PC-3 (cell line): ENCODE results near the gene CDX2.

Experiments
- EZH2 ChIP-seq: fragments of 300-600 bp; sonication (generic); IDR thresholded peaks from one replicate; pipeline ENCODE4 v1.6.1; 2017; ENCODE audit warnings: antibody characterized with exemption, mild to moderate bottlenecking, low read length; ENCODE audit not compliant: unreplicated experiment
- TF ChIP-seq, protein P1 (sequence below): fragments of 300-600 bp; sonication (generic); conservative IDR thresholded peaks from 2 replicates; pipeline ENCODE4 v1.5.1; 2017; ENCODE audit warnings: antibody characterized with exemption, low read depth, mild to moderate bottlenecking, low read length

DNA sequence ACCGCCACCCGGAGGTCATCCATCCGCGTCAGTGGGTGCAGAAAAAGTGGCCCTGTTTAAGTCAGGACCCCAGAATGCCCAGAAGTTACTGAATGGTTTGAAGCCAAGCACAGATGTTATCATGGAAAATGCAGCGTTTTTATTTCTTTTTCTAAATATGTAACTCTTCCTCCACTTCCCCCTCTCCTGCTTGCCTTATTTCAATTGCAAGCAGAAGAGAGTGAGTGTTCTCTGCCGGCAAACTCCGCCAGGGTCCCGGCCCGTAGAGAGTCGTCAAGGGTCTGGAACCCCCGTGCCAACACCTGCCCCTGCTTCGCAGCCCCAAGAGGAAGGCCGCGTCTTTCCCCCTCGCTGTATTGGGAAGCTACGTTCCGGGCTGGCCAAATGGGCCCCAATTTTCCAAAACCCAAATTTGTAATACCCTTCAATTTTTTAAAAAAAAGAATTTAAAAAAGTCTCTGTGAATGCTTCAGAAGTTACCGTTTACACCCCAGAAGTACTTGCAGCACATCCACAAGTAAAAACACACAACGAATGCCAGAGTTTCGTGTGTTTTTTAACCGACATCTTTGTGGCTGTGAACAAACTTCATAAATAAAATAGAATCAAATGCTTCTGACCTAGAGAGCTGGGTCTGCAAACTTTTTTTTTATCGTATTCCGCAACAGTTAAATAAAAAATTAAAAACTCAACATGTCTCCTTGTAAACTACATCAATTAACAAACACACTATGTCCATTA, 50.0 kb downstream of the CDX2 start:
- TF ChIP-seq, protein P1, sequence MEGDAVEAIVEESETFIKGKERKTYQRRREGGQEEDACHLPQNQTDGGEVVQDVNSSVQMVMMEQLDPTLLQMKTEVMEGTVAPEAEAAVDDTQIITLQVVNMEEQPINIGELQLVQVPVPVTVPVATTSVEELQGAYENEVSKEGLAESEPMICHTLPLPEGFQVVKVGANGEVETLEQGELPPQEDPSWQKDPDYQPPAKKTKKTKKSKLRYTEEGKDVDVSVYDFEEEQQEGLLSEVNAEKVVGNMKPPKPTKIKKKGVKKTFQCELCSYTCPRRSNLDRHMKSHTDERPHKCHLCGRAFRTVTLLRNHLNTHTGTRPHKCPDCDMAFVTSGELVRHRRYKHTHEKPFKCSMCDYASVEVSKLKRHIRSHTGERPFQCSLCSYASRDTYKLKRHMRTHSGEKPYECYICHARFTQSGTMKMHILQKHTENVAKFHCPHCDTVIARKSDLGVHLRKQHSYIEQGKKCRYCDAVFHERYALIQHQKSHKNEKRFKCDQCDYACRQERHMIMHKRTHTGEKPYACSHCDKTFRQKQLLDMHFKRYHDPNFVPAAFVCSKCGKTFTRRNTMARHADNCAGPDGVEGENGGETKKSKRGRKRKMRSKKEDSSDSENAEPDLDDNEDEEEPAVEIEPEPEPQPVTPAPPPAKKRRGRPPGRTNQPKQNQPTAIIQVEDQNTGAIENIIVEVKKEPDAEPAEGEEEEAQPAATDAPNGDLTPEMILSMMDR = no peak
- TF ChIP-seq EZH2 = no peak
